ENCODE measurements around the gene MISP3.
"Not testable (repeated sequence)": the region's sequence is repeated elsewhere in the genome, so short reads cannot be mapped to it uniquely, and the experiment has no call there.

MISP3 gene

GRCh38 chr19:14072535-14073260 is at the start of gene MISP3:
TSS of gene MISP3 (plus strand) at chr19:14072786. CDS start at chr19:14073310, 524 bp downstream.
- DNase-seq (ENCODE audit: low read depth): no peak
- peak within 1 kb of the TSS; percentile 62 for H3K4me3 ChIP-seq (ENCODE audit: low read depth, low read length)
- TF ChIP-seq, protein P1, sequence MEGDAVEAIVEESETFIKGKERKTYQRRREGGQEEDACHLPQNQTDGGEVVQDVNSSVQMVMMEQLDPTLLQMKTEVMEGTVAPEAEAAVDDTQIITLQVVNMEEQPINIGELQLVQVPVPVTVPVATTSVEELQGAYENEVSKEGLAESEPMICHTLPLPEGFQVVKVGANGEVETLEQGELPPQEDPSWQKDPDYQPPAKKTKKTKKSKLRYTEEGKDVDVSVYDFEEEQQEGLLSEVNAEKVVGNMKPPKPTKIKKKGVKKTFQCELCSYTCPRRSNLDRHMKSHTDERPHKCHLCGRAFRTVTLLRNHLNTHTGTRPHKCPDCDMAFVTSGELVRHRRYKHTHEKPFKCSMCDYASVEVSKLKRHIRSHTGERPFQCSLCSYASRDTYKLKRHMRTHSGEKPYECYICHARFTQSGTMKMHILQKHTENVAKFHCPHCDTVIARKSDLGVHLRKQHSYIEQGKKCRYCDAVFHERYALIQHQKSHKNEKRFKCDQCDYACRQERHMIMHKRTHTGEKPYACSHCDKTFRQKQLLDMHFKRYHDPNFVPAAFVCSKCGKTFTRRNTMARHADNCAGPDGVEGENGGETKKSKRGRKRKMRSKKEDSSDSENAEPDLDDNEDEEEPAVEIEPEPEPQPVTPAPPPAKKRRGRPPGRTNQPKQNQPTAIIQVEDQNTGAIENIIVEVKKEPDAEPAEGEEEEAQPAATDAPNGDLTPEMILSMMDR (IDR thresholded peaks at IDR 0.05; ENCODE audit: control insufficient read depth, extremely low read depth, insufficient read depth): no peak

GRCh38 chr19:14023404-14024235 is 49.0 kb upstream of the MISP3 start:
- no peak for DNase-seq (ENCODE audit: low read depth)
- TF ChIP-seq, protein P1 (IDR thresholded peaks at IDR 0.05; ENCODE audit: control insufficient read depth, extremely low read depth, insufficient read depth): 0 out of 2 replicates have a peak, but pooled peaks have one; percentile 2
- no peak overlapping the region for H3K4me3 ChIP-seq (ENCODE audit: low read depth, low read length)

GRCh38 chr19:14026652-14027192 is 45.9 kb upstream of the MISP3 start:
- H3K4me3 ChIP-seq (ENCODE audit: low read depth, low read length); DNase-seq (ENCODE audit: low read depth): not testable (repeated sequence)

- H3K4me3 ChIP-seq (ENCODE audit: low read depth, low read length): no peak within 1 kb of the TSS
- no peak for DNase-seq (ENCODE audit: low read depth)
- TF ChIP-seq, protein P1 (IDR thresholded peaks at IDR 0.05; ENCODE audit: control insufficient read depth, extremely low read depth, insufficient read depth): no peak
Measured at GRCh38 chr19:14027856-14028450, 44.6 kb upstream of the MISP3 start, which contains the start of gene RLN3. TSS of gene RLN3 (plus strand) at chr19:14028148. CDS start at chr19:14028205, 57 bp downstream.

GRCh38 chr19:14028901-14029300 is 43.7 kb upstream of the MISP3 start:
- TF ChIP-seq, protein P1 (IDR thresholded peaks at IDR 0.05; ENCODE audit: control insufficient read depth, extremely low read depth, insufficient read depth): no peak
- no peak for DNase-seq (ENCODE audit: low read depth)
- no peak overlapping the region for H3K4me3 ChIP-seq (ENCODE audit: low read depth, low read length)

- peak overlapping the region; percentile 51 for H3K4me3 ChIP-seq (ENCODE audit: low read depth, low read length)
- DNase-seq (ENCODE audit: low read depth): no peak
- TF ChIP-seq, protein P1 (IDR thresholded peaks at IDR 0.05; ENCODE audit: control insufficient read depth, extremely low read depth, insufficient read depth): no peak
Measured at GRCh38 chr19:14030997-14031718, 41.4 kb upstream of the MISP3 start.

All from LNCaP clone FGC (cell line).